GM21526 (cell line): Measurements from ENCODE around the gene STK11.
A peak's percentile ranks its signal among the peaks of the same experiment; 100 is the strongest.

ENCODE experiments used
- ATAC-seq: cut with Tn5 transposase; IDR thresholded peaks from one replicate; pipeline ENCODE4 v1.9.1; 2021; ENCODE audit warnings: moderate library complexity; ENCODE audit not compliant: unreplicated experiment, low FRiP score

The STK11 gene, protein sequence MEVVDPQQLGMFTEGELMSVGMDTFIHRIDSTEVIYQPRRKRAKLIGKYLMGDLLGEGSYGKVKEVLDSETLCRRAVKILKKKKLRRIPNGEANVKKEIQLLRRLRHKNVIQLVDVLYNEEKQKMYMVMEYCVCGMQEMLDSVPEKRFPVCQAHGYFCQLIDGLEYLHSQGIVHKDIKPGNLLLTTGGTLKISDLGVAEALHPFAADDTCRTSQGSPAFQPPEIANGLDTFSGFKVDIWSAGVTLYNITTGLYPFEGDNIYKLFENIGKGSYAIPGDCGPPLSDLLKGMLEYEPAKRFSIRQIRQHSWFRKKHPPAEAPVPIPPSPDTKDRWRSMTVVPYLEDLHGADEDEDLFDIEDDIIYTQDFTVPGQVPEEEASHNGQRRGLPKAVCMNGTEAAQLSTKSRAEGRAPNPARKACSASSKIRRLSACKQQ

DNA sequence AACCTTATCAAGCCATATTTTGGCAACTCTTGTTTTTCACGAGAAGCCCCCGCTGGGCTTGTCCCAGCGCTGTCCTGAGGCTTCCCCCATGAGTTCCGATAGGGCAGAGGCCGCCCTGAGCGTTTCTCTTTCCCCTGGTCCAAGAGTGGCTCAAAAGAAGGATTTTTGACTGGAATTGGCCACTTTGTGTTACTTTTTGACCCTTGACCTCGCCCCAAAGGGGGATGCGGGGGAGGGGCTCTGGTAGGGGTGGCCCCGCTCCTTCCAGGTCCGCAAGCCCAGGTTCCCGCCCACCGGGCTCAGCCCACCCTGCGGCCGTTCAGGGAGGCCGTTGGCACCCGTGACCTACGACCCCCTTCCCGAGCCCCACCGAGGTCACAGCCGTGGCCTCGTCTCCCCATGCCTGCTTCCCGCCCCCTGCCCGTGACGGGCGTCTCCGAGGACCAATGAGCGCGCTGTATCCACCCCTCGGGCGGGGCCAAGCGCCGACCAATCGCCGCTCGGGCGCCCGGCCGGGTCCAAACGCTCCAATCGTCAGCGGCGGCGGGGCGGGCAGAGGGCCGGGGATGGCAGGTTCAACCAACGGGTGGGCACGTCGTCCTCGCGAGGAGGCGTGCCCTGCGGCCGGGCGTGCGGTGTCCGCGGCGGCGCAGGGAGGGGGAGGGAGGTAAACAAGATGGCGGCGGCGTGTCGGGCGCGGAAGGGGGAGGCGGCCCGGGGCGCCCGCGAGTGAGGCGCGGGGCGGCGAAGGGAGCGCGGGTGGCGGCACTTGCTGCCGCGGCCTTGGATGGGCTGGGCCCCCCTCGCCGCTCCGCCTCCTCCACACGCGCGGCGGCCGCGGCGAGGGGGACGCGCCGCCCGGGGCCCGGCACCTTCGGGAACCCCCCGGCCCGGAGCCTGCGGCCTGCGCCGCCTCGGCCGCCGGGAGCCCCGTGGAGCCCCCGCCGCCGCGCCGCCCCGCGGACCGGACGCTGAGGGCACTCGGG is at the start of gene STK11:
TSS of gene STK11 (plus strand) at position 665 of the 986 bp plus-strand sequence. CDS start 1,136 bp downstream, outside the sequence.
- peak; percentile 78 for ATAC-seq

DNA sequence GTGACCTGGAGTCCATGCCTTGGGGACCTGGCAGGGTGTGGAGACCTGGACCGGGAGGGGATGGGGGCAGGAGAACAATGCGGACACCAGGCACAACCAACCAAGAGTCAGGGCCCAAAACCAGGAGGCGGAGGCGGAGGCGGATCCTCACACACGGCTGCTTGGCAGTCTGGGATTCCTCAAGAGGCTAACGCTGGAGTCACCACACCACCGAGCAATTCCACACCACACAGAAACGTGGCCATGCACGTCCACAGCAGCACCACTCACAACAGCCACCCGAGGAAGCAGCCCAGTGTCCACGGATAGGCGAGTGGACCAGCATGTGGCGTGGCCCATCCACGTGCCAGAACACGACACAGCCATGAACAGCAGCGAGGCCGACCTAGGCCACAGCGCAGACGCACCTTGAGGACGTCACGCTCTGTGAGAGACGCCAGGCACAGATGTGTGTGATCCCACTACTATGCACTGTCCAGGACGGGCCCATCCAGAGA is 49.2 kb upstream of the STK11 start:
- no peak for ATAC-seq

DNA sequence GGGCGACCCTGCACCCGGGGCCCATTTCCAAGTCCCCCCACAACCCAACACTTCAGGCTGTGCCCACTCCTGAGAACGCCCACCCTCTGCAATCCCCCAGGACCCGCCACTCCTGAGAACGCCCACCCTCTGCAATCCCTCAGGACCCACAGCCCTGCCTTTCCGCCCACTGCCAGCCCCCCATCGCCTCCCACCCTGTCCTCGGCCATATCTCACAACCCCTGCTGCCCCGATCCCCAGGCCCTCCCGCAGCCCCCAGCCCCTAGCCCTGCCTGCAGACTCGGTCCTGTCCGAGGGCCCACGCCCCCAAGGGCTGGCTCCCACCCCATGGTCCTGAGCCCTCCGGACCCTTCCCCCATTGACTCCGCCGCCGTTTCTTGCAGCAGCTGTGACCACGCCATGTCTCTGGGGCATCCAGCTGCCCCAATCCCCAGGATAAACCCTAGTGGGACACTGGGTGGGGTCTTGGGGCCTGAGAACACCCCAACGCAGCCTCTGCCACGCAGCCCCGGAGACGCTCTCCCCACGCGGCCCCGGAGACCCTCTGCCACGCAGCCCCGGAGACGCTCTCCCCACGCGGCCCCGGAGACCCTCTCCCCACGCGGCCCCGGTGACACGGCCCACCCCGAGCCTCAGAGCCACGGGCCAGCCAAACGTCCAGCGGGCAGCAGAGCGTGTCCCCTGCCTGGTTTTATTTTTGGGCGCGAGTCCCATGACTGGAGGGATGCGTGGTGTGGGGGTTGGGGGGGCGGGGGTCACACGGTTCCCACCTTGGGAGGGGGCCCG is 48.6 kb upstream of the STK11 start:
- ATAC-seq = no peak

DNA sequence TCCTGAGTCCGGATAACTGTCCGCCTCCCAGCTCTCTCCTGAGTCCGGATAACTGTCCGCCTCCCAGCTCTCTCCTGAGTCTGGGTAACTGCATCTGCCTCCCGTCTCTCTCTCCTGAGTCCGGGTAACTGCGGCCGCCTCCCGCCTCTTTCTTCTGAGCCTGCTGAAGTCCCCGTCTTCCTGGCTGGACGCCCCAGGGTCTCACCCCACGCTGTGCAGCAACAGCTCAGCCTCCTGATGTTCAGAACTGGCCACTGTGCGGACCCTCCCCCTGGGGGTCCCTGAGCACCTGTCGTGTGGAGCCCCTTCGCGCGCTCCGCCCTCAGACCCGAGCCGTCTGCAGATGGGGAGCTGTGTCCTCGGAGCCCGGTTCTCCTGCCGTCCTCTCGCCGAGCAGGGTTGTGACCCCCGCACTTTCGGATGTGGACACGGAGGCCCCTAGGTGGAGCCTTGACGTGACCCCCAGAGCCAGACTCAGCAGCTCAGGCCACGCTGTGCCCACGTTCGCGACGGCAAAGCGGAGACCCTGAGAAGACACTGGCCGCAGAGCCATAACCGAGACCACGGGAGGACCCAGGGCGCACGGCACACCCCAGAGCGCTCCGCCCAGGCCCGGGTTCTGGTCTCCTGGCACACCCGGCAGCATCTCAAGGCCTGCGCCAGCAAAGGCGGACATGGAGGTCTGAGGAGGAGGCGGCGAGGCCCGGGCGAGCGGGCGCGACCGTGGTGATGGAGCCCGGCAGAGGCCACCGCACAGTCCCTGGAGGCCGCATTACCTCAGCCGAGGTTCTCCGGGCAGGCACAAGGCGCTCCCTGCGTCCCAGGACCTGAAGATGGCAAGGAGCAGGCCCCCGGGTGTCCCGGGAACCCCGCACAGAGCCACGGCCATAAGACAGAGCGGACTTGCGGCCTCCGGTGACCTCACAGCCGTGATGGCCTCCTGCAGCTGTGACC is 47.4 kb upstream of the STK11 start:
- no peak for ATAC-seq

DNA sequence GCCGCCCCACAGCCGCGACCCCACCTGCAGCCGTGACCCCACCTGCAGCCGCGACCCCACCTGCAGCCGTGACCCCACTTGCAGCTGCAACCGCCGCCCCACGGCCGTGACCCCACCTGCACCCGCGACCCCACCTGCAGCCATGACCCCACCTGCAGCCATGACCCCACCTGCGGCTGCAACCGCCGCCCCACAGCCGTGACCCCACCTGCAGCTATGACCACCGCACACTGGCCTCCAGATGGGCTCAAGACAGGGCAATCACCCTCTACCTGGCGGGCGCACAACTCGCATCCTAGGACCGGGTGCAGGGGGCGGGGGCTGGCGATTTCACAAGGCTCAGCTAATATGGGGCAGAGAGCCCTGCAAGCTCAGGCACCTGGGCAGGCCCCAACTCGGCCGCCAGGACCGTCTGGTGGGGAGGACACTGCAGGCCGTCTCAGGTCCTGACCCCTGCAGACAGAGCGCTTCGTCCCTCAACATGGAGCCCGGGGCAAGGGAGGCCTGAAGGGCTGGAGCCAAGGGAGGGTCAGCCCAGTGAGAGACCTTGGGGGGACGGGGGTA is 46.6 kb upstream of the STK11 start:
- ATAC-seq = no peak

DNA sequence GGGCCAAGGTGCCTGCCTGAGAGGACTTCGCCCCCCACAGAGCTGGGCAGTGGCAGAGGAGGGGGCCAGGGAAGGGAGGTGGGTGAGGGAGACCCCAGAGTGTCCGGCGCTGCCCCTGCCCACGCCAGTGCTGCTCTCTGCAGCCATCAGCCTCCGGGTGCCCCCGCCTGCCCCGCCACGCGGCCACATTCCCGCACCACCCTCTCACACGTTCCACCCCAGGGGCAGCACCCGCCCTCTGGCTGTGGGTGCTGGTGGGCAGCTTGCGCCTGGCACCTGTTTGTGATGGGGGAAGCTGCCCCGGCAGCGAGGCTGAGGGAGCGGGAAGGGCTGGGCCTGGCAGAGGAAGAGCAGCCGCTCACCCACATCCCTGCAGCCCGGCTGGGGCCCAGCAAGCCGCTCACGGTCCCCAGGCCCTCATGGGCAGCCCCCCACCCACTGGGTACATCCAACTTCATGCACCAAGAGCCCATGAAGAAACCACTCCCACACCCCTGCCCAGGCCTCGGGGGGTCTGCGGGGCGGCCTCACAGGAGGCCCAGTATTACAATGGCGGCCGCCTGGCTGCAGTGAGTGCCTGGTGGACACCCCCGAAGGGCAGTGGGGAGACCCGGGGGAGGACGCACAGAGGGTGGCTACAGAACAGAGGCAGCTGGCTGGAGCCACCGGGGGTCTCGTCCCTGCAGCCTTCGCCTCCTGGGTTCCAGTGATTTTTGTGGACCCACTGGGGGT is 45.5 kb upstream of the STK11 start:
- ATAC-seq = no peak

DNA sequence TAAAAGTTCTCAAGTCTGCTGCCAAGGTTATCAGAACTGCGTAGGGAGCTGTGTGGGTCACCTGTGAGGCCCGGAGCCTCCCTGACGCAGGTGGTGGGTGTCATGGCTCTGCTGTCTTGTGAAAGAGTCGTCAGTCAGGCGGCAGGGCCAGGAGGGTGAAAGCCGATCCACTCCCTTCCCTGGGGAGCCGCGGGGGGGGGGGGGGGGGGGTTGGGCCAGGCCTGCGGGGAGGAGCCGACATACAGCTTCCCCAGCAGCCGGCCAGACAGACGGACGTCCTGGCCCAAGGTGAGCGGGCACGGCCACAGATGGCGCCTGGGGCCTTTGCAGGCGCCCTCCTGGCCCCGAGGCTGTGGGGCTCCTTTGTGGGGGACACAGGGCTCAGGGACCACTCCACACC is 43.9 kb upstream of the STK11 start:
- no peak for ATAC-seq

DNA sequence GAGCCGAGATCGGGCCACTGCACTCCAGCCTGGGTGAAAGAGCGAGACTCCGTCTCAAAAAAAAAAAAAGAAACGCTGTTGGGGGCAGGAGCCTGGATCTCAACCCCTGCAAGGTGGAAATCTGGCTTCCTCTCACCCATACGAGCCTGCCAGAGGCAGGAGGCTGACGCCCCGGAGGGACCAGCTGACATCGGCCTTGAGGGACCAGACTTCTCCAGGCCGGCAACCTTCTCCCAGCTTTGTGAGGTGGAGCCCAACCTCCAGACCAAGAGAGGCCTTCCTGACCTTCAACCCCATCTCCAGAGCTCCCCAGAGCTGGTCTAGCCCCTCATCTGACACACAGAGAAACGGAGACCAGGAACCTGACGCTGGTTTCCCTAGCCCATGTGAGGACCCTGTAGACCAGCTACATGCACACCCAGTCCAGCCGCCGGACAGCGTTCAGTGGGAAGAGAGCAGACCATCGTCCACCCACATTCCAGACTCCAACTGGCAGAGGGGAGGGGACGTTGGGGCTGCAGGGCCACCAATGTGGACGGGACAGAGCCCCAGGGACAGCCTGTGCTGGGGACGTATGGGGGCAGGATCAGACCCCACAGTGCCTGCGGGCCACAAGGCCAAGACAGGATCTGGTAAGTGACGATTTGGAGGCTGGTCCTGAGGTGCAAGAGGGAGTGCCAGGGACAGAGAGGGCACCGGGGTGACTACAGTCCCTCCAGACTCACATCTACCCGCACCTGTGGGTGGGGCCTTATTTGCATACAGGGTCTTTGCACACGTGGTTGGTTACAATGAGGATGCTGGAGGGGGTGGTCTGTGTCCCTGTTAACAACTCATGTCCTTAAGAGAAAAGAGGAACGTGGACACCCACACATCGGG is 42.9 kb upstream of the STK11 start:
- ATAC-seq = no peak

DNA sequence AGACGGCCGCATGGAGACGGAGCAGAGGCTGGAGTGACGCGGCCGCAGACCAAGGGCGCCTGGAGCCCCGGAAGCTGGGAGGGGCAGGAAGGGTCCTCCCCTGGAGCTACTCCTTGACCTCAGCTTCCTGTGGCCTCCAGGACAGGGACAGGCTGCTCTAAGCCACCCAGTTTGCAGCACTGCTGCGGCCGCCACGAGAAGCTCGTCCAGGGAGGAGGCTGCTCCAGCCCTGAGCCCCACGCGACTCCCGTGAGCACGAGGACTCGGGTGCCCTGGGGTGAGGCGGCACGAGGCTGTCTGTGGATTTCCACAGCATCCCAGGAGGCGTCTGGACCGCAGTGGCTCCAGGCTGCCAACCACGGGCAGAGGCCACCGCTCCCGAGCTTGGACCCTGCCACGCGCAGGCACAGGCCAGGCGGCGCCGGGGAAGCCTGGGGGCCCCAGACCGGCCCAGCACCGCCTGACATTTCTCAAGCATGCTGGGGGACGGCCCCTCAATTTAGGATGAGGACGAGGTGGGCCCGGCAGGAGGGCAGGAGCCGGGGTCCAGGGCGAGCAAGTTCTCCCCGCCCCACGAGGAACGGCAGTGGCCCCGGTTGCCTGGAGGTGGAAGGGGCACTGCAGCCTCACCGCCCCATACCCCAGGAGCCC is 42.2 kb upstream of the STK11 start:
- ATAC-seq = no peak

DNA sequence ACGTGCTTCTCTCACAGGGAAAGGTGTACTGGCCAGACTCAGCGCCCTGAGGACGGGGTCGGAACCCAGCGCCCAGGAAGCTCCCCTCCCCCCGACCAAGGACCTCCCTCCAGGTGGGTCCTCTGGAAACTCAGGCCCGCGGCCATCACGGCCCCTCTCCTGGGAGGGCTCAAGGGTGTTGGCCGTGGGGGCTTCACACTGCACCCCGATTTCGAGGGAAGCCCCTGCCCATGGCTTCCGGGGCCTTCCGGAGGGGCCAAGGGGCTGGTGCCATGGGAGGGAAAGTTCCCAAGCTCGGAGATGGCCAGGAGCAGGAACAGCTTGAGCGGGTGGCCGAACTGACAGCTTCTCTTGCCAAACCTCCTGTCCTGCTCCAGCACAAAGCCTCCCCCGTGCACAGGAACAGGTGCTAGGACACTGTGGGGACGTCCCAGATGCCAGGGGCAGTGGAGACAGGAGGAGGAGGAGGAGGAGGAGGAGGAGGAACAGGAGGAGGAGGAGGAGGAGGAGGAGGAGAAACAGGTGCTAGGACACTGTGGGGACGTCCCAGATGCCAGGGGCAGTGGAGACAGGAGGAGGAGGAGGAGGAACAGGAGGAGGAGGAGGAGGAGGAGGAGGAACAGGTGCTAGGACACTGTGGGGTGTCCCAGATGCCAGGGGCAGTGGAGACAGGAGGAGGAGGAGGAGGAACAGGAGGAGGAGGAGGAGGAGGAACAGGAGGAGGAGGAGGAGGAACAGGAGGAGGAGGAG is 41.5 kb upstream of the STK11 start:
- ATAC-seq = no peak

DNA sequence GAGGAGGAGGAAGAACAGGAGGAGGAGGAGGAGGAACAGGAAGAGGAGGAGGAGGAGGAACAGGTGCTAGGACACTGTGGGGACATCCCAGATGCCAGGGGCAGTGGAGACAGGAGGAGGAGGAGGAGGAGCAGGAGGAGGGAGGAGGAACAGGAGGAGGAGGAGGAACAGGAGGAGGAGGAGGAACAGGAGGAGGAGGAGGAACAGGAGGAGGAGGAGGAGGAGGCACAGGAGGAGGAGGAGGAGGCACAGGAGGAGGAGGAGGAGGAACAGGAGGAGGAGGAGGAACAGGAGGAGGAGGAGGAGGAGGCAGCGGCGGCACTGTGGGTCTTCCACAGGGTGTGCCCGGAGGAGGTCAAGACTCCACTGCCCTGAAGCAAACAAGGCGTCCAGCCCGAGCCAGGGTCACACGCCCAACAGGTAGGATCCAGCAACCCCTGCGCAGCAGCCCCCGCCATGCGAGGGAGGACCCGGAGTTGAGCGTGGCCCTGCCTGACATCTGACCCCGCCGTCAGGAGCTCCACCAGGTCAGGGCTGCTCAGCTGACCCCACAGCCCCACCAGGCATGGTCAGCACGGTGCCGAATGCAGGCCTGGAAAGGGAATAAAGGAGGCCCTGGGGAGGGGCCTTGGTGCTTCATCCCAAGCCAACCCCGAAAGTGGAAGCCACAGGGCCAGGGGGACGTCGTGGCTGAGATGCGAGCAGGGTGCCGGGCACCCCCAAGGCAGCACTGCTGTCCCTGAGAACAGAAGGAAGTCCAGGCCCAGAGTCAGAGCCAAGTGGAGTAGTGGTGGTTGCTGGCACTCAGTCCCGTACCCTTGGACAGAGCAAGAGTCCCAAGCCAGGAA is 40.7 kb upstream of the STK11 start:
- no peak for ATAC-seq

DNA sequence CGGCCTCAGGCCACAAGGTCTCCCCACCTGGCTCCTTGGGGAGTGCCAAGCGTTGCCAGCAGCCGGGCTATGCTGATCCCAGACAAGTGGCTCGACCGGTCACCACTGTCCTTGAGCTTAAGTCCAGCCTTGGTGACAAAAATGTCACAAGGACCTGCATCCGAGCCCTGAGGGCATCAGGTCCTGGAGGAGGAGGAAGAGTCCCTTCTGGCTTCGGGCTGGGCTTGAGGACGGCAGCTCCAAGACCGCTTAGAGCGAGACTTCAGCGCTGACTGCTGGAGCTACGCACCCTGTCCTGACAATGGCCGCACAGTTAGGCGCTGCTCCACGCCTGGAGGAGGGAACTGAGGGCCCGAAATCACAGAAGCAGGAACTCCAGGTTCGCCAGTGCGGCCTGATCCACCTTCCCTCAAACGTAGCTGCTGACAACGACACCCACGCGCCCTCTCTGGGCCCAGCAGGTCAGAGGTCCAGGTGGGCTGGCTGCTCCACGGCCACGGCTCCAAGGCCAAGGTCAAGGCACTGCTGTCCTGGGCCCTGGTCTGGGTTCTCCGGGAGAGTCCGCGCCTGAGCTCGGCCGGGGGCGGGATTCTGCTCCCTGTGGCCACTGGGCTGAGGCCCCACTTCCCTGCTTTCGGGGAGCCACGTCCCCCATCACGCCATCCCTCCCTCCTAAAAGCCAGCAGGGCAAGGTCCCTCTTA is 38.6 kb upstream of the STK11 start:
- no peak for ATAC-seq

DNA sequence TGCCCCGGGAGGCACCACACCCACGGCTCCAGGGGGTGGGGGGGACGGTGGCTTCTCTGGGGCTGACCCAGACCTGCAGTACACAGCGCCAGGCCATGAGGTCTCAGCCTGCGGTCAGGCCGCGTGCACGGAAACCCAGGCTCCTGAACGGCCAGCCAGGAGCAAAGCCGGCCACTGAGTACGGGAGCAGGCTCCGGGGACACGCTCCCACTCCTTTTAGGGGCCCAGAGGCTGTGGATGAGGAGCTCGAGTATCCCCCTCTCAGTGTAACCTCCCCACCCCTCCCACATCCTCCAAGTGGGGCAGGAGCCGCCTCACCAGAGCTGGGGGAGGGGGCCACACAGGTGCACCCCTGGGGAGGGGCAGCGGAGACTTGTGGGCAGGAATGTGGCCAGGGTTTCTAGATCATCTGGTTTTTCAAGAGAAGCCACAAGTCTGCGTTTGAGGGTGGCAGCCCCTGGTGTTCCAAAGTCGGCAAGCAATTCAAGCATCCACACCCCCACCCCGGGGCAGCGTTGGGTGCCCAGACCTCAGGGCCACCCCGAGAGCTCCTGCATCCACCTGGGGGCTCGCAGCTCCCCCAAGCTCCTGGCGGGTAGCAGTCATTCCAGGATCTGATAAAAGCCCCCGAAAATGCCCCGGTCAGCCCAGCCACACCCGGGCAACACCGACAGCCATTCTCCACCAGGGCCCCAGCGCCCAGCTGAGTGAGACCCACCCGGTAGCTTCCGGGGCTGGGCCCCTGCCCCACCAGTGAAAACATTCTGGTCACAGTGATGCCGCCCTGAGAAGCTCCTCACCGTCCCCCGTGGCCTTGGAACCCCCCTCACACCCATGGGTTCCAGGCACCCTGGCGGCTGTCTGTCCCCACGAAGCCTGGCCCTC is 37.6 kb upstream of the STK11 start:
- ATAC-seq = no peak
